SK-N-MC (cell line): ENCODE results near the gene STPG1.

Experiments used
- EZH2 ChIP-seq: fragments of 200-600 bp; sonication (generic); IDR thresholded peaks from one replicate; pipeline ENCODE4 v1.6.1; 2017; ENCODE audit warnings: antibody characterized with exemption
- POLR2AphosphoS5 ChIP-seq: IDR thresholded peaks from 2 replicates; pipeline ENCODE4 v1.6.1; 2012; ENCODE audit warnings: mild to moderate bottlenecking, low read depth, low read length, borderline replicate concordance

DNA sequence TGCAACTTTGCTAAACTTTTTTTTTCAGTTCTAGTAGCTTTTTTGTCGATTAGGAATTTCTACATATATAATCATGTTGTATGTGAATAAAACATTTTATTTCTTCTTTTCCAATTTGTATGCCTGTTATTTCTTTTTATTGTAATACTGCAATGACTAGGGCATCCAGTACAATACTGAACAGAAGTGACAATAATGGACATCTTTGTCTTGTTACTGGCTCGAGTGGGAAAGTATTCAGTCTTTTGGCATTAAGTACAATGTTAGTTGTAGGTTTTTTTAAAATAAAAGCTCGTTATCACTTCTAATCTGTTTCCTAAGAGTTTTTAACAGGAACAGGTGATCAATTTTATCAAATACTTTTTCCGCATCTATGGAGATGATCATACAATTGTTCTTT is 9.8 kb downstream of the STPG1 start:
- TF ChIP-seq EZH2, result no peak
- TF ChIP-seq POLR2AphosphoS5, result no peak
